Gastroesophageal sphincter (tissue), 3 donors: ENCODE results near the gene ZBTB22.

Experiments
- POLR2A ChIP-seq, 2 donors: fragments of 450-650 bp; IDR thresholded peaks; one replicate each; pipeline ENCODE4 v1.6.1; 2017; ENCODE audit warnings: antibody characterized with exemption in 2 of 2, mild to moderate bottlenecking in 2 of 2, moderate library complexity in 1 of 2
- POLR2AphosphoS5 ChIP-seq: sonication (generic); formaldehyde crosslinking; IDR thresholded peaks from one replicate; pipeline ENCODE4 v1.6.1; 2017; ENCODE audit warnings: antibody characterized with exemption
- TF ChIP-seq, protein P1 (sequence below), 4 experiments: fragments of 200-600 bp in 2 of 4; fragments of 450-650 bp in 2 of 4; sonication (generic) in 1 of 4; IDR thresholded peaks; one replicate each; pipeline ENCODE4 v1.5.1; 2017 to 2019; ENCODE audit warnings: antibody characterized with exemption in 4 of 4, mild to moderate bottlenecking in 2 of 4, moderate library complexity in 2 of 4

- TF ChIP-seq, protein P1, sequence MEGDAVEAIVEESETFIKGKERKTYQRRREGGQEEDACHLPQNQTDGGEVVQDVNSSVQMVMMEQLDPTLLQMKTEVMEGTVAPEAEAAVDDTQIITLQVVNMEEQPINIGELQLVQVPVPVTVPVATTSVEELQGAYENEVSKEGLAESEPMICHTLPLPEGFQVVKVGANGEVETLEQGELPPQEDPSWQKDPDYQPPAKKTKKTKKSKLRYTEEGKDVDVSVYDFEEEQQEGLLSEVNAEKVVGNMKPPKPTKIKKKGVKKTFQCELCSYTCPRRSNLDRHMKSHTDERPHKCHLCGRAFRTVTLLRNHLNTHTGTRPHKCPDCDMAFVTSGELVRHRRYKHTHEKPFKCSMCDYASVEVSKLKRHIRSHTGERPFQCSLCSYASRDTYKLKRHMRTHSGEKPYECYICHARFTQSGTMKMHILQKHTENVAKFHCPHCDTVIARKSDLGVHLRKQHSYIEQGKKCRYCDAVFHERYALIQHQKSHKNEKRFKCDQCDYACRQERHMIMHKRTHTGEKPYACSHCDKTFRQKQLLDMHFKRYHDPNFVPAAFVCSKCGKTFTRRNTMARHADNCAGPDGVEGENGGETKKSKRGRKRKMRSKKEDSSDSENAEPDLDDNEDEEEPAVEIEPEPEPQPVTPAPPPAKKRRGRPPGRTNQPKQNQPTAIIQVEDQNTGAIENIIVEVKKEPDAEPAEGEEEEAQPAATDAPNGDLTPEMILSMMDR (IDR thresholded peaks at IDR 0.05), result no peak
- peak; percentile 83 to 87 for TF ChIP-seq POLR2A (IDR thresholded peaks at IDR 0.05)
- TF ChIP-seq POLR2AphosphoS5, result peak; percentile 99
Observed at GRCh38 chr6:33271468-33272274, 45.9 kb downstream of the ZBTB22 start, which contains the start of the genes RPS18 and VPS52.
